SK-N-SH (cell line): Measurements from ENCODE around the gene SPTBN5.

ENCODE experiments used
- EP300 ChIP-seq, 2 experiments: IDR thresholded peaks; 2 replicates each; pipeline versions ENCODE4 v1.4.0 to v1.6.1; 2012; ENCODE audit warnings: borderline replicate concordance in 1 of 2, low read depth in 1 of 2, low read length in 1 of 2
- MXI1 ChIP-seq: IDR thresholded peaks from 2 replicates; pipeline ENCODE4 v1.6.1; 2012; ENCODE audit warnings: mild to moderate bottlenecking, low read depth, low read length, improper control_type of control experiment
- SIN3A ChIP-seq: IDR thresholded peaks from 2 replicates; pipeline ENCODE4 v1.6.1; 2012; ENCODE audit warnings: low read depth, mild to moderate bottlenecking, low read length, moderate library complexity, borderline replicate concordance
- TCF12 ChIP-seq: IDR thresholded peaks from 2 replicates; pipeline ENCODE4 v1.4.0; 2012
- TEAD4 ChIP-seq: IDR thresholded peaks from 2 replicates; pipeline ENCODE4 v1.4.0; 2012; ENCODE audit warnings: mild to moderate bottlenecking, borderline replicate concordance; ENCODE audit not compliant: insufficient read depth
- TF ChIP-seq, protein P1 (sequence below): fragments of 200-600 bp; sonication (generic); IDR thresholded peaks from 2 replicates; pipeline ENCODE4 v1.6.1; 2017; ENCODE audit warnings: antibody characterized with exemption, mild to moderate bottlenecking, moderate library complexity

DNA sequence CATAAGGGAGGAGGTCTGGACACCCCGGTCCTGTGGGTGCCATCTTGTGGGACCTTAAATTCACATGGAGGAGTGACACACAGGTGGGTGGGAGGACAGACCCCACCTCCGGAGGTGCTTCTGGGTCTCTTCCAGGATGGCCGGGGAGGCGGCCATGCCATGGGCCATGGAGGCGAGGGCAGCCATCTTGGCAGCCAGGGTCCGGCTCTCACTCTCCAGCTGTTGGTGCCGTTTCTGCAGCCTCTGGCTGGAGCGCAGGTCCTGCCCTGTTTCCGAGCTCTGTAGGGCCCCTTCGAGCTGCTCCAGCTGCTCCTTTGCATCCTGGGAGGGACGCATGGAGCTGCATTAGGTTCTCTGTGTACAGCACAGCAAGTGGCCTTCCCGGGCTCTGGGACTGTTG is 19.1 kb downstream of the SPTBN5 start:
- TF ChIP-seq, protein P1, sequence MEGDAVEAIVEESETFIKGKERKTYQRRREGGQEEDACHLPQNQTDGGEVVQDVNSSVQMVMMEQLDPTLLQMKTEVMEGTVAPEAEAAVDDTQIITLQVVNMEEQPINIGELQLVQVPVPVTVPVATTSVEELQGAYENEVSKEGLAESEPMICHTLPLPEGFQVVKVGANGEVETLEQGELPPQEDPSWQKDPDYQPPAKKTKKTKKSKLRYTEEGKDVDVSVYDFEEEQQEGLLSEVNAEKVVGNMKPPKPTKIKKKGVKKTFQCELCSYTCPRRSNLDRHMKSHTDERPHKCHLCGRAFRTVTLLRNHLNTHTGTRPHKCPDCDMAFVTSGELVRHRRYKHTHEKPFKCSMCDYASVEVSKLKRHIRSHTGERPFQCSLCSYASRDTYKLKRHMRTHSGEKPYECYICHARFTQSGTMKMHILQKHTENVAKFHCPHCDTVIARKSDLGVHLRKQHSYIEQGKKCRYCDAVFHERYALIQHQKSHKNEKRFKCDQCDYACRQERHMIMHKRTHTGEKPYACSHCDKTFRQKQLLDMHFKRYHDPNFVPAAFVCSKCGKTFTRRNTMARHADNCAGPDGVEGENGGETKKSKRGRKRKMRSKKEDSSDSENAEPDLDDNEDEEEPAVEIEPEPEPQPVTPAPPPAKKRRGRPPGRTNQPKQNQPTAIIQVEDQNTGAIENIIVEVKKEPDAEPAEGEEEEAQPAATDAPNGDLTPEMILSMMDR = no peak
- no peak for TF ChIP-seq TEAD4
- no peak for TF ChIP-seq TCF12
- TF ChIP-seq SIN3A = no peak
- no peak for TF ChIP-seq MXI1
- no peak for TF ChIP-seq EP300 (IDR thresholded peaks at IDR 0.05; ENCODE audit: borderline replicate concordance in 1 of 2, low read depth in 1 of 2, low read length in 1 of 2)
